HL-60 (cell line): Measurements from ENCODE around the gene TEKT3.

Source experiments
- GABPA ChIP-seq: IDR thresholded peaks from 2 replicates; pipeline ENCODE4 v1.6.1; 2012; ENCODE audit warnings: low read depth
- POLR2AphosphoS5 ChIP-seq: IDR thresholded peaks from 2 replicates; pipeline ENCODE4 v1.6.1; 2012; ENCODE audit warnings: low read depth
- TF ChIP-seq, protein P1 (sequence below): IDR thresholded peaks from one replicate; pipeline ENCODE4 v1.5.1; 2011; ENCODE audit warnings: low read length, control low read depth, inconsistent platforms; ENCODE audit not compliant: insufficient read depth

DNA sequence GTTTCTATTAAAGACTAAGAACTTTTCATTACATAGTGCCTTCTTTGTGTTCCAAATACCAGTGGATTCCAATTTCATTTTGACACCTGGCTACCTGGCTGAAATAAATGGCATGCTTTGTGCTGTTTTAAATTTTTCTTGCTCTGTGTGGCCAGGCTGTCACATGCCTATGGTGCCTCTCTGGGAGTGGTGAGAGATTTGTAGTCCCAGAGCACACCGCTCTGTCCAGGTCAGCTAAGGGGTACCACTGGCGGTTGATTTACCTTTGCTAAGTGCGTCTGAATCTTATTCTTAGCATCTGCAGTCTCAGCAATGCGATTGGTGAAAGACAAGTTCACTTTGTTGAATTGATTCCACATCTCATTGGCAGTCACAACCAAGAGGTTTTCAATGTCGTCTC, 29.4 kb downstream of the TEKT3 start:
- TF ChIP-seq, protein P1, sequence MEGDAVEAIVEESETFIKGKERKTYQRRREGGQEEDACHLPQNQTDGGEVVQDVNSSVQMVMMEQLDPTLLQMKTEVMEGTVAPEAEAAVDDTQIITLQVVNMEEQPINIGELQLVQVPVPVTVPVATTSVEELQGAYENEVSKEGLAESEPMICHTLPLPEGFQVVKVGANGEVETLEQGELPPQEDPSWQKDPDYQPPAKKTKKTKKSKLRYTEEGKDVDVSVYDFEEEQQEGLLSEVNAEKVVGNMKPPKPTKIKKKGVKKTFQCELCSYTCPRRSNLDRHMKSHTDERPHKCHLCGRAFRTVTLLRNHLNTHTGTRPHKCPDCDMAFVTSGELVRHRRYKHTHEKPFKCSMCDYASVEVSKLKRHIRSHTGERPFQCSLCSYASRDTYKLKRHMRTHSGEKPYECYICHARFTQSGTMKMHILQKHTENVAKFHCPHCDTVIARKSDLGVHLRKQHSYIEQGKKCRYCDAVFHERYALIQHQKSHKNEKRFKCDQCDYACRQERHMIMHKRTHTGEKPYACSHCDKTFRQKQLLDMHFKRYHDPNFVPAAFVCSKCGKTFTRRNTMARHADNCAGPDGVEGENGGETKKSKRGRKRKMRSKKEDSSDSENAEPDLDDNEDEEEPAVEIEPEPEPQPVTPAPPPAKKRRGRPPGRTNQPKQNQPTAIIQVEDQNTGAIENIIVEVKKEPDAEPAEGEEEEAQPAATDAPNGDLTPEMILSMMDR = no peak
- TF ChIP-seq POLR2AphosphoS5 (no peak), GABPA (no peak)
